GM19328 (cell line): ENCODE measurements around the gene EDA.
"Not testable (repeated sequence)": the region's sequence is repeated elsewhere in the genome, so short reads cannot be mapped to it uniquely, and the experiment has no call there.

ENCODE experiments used
- ATAC-seq: cut with Tn5 transposase; IDR thresholded peaks from one replicate; pipeline ENCODE4 v1.9.1; 2021; ENCODE audit warnings: mild to moderate bottlenecking, moderate library complexity; ENCODE audit not compliant: unreplicated experiment

Gene EDA

DNA sequence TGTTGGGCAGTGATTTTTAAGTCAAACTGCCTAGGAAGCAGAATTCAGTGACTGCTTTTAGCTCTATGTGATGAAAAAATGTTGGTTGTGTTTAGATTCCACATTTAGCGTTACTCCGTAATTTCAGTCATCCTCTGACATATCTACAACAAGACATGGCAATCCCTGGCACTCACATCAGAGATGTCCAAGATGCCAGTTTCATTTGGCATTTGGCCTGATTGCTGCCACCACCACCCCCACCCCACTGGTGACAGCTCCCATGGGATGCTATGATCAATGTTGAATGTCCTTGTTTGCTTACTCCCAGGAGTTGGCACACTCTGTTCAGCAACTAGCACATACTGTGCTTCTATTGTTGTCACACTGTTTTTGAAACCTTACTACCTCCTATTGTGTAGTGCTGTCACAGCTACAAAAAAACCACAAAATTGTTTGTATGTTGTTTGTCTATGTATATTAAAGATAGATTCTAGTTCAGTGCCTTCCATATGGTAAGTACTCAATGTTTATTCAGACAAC lies 332.4 kb downstream of the EDA start:
- ATAC-seq: no peak

DNA sequence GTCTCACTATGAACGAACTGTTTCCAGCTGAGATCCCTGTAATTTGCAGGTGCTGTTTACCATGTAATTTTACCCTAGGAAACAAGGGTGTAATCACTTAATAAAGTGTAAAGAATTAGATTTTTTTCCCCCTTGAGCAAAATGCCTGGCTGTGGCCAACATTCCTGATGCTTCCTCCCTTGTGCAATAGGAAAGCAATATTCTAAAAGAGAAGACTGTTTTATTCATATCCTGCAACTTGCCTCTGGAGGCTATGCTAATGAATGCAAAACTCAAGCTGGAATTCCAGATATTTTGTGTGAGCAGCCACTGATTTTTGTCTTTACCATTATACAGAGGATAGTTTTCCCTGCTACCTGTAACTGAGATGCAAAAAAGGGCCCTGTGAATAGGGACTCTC lies 335.8 kb downstream of the EDA start:
- ATAC-seq: no peak

DNA sequence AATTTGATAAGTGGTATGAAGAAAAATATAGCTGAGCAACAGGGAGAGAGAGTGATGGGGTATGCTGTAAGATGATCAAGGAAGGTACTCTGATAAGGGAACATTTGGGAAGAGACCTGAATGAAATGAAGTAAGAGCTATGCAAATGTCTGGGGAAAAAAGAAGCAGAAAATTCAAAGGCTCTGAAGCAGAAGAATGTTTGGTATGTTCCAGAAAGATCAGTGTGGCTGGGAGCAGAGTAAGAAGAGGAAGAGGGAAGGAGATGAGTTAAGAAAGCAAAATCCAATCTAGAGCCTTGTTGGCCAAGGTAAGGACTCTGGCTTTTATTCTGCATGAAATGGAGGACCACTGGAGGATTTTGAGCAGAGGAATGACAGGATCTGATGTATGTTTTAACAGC lies 343.8 kb downstream of the EDA start:
- no peak for ATAC-seq

DNA sequence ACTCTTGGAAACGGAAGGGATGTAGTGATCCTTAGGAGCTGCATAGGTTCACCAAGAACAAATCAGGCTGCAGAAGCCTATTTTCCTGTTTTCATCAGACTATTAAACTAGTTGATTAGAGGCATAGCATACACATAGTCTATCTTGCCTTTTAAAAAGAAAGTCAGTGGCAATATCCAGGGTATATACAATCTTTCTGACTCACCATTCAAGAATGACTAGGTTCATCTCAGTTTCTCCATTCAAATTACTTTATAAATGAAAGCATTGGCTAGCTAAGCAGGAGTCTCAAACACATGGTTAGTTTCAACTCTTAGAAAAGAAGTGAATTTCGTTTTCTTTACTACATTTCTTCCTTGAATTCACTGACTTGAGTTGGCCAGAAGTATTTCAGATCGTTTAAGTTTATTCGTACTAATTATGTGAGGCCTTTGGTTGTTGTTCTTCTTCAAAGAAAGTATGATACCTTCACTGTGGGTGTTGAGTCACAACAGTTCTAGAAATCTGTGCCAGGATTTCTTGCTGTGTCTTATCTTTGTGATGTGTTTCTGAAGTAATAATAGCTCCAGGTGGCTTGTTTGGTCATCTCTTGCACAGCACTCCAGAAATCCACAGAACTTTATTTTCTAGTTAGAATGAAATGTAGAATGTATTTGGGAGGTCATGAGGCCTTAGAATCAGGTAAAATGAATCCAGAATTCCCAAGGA lies 345.6 kb downstream of the EDA start:
- no peak for ATAC-seq

DNA sequence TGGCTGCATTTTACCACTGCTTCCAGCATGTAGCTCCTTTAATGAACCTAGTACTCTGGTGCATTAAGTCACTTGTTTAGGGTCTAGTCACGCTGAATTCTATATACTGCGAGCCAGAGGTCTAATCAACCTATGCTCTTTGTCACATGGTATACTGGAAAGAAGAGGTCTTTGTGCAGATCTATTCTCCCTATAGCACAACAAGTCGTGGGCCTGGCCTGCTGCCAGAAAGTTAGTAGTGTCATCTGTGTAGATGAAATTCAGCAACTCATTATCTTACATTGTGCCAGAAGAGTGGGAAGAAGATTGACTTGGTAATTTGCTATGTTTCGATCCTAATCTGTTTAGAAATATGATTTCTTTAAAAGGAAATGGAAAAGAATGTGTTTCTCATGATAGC lies 353.0 kb downstream of the EDA start:
- no peak for ATAC-seq

DNA sequence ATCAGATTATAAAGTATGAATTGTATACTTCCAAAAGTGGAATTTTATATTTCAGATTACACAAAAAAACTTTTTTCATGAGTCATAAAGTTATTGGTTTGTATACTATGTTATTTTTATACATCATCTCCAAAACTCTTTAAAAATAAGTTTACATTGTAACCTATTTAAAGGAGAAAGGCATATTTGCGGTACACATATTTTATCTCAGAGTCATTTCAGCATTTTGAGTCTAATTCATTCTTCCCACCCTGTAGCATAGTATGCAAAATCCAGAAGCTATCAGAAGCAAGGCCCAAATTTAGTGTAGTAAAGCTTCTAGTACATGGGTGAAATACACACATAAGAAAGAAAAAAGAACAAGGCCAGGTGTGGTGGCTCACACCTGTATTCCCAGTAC lies 353.5 kb downstream of the EDA start:
- ATAC-seq: no peak

DNA sequence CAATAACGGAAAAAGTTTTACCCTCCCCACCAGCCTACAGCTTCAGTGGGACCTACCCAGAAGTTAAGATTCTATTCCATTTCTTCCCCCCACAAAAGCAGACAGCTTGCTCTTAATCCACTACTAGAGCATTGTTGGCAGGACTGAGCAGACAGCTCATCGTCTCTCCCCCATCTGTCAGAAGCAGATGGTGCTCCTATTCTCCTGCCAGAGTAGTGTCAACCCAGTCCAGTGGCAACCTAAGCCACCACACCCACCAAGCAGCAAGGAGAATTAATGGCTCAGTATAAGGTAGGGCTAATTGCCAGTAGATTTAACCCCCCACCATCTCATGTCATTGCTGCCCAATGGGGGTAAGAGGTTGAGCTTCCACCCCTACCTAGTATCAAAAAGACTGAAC lies 371.8 kb downstream of the EDA start:
- no peak for ATAC-seq

DNA sequence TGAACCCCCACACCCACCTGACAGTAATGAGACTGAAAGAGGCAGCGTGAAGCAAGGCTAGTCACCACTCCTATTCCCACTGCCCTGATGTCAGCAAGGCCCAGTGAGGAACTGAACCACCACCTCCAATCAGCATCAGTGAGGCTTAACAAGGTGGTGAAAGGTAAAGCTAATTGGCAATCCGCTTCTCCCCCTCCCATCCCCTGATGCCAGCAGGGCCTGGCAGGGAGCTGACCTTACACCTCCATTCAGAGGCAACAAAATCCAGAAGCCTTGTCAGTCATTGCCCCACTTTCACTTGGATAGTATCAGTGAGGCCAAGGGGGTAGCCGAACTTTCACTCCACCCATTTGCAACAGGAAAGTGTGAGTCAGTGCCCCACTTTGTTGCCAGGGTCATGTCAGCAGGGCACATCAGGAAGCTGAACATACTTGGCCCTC lies 373.1 kb downstream of the EDA start:
- ATAC-seq: no peak

DNA sequence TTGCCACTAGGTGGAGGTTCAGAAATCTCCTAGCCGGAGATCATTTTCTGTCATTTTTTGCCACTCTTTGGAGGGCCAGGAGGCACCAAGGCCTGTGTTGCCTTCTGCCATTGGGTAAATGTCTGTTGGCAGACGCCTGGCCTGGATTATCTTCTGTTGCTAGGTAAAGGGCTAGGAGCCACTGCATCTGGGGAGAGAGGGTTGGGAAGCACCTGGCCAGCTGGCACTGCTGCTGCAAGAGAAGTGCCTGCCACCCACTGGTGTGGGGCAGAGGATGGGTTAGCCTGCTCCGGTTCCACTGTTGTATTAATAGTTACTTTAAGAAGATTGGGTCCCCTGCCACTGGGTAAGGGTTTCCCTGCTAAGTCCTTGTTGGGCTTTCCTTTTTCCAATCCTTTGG lies 375.8 kb downstream of the EDA start:
- no peak for ATAC-seq

DNA sequence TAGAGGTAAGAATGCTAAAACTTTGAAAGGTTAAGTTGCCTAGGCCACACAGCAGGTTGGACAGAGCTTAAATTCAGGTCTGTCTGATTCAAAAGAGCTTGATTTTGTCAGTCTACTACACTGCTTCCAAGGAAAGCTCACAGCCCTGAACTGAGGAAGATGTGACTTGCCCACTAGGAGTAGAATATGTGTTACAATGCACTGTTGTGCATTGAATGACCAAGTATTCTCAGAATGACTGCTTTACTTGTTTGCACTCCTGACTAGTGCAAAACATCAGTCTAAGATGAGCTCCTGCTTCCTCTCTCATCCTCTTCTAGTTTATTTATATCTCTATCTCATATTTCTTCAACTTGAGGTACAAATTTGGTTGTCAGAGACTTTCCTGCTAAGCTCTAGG lies 377.6 kb downstream of the EDA start:
- ATAC-seq: no peak

DNA sequence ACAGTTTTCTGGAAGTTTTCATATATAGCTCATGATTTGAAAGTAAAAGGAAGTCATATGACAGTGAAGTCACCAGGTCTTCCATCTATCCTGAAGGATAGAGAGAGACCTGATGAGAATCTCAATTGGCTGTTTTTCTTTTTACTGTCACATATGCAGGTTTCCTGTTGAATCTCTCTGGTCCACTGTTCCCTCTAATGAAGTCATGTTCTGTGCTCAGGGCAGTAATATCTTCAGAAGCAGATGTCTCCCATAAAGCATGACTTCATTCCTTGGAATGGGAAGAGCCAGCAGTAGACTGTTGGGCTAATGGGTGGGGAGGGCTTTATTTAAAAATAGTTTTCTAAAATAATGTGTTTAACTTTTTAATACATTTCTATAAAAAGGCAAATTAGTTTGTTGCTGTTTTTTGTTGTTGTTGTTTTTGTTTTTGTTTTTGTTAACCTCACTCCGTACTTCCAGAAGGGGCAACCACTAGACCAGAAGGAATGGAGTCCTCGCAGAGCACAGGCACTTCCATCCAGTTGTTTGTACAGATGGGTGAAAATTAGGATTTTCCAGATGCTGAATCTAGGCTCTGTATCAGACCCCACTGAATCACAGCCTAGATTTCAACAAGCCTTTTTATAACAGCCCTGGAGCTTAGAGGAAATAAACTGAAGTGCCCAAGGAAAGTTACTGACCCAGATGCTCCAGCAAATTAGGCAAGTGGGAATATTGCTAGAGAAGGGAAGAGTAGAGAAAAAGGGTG lies 379.6 kb downstream of the EDA start:
- ATAC-seq: no peak

DNA sequence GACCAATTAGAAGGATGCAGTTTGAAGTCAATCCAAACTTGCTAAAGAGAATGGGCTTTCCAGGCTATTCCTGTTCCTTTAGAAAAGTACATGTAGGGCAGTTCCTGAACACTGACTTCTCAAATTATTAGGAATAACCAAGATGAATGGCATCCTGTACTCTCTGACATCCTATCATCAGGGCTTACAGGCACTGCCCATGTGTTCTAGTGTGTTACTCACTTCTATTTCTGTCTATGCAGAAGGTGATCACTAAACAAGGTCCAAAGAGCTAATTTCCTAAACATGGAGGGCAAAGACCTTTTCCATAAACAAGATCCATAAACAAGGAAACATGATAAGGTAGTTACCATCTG lies 380.2 kb downstream of the EDA start:
- no peak for ATAC-seq

DNA sequence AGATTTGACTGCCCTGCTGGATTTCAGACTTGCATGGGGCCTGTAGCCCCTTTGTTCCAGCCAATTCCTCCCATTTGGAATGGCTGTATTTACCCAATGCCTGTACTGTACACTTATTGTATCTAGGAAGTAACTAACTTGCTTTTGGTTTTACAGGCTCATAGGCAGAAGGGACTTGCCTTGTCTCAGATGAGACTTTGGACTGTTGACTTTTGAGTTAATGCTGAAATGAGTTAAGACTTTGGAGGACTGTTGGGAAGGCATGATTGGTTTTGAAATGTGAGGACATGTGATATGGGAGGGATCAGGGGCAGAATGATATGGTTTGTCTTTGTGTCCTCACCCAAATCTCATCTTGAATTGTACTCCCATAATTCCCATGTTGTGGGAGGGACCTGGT lies 382.4 kb downstream of the EDA start:
- ATAC-seq: not testable (repeated sequence)

DNA sequence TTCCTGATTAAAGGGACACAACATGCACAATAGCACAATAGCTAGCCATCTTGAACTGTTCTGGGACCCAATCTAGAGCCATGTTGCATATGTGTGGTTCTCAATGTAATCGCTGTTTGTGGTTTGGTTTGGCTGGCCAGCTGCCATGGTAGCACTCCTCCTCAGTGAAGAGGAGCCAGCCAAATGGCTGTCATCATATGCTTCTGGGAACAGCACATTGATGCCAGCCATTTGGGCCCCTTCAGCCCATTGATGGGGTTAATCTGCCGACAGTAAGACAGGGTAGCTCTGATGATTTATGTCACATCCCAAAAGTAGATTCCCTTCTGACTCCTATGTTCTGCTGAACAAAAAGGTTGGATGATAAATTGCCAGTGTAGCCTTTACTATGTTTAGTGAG lies 385.4 kb downstream of the EDA start:
- ATAC-seq: no peak

DNA sequence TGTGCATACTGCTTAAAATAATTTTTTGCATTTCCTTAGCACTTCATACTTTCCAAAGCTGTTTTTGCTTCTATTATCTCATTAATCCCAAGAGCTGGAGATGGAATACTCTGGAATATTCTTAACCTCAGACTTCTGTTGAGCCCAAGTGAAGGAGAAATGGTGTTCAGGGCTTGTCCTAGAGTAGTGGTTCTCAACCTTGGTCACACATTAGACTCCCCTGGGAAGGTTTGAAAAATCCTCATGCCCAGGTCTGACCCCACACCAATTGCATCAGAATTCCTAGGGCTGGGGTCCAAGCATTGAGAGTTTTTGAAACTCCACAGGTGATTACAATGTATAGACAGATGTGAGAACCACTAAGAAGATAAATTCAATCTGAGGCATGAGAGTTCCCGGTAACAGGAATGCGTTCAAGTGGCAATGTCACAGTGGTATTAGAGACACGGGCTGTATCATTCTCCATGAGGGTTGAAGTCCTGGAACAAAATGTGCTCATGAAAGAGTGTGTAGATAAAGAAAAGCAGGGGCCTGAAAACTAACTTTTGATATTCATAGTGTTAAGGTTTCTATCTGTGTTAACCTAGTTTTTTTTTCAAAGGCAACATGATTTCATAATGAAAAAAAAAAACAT lies 385.9 kb downstream of the EDA start:
- ATAC-seq: no peak

DNA sequence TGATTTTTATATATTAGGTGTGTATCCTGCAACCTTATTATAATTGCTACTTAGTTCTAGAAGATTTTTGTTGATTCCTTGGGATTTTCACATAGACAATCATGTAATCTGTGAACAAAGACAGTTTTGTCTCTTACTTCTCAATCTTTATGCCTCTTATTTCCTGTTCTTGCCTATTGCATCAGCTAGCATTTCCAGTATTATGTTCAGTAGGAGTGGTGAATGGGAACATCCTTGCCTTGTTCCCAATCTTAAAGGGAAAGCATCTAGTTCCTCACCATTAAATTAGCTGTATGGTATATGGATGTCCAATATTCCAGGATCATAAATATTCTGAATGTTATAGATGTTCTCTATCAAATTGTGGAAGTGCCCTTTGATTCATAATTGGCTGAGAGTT lies 392.0 kb downstream of the EDA start:
- ATAC-seq: no peak

DNA sequence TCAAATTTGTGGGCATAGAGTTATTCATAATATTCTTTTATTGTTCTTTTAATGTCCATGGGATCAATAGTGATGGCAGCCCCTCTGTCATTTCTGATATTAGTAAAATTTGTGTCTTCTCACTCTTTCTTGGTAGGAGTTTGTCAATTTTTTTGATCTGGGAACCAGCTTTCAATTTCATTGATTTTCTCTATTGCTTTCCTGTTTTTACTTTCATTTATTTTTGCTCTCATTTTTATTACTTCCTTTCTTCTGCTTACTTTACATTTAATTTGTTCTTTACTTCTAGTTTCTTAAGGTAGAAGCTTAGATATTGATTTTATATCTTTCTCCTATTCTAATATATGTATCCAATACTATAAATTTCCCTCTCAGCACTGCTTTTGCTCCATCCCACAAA lies 393.1 kb downstream of the EDA start:
- no peak for ATAC-seq

DNA sequence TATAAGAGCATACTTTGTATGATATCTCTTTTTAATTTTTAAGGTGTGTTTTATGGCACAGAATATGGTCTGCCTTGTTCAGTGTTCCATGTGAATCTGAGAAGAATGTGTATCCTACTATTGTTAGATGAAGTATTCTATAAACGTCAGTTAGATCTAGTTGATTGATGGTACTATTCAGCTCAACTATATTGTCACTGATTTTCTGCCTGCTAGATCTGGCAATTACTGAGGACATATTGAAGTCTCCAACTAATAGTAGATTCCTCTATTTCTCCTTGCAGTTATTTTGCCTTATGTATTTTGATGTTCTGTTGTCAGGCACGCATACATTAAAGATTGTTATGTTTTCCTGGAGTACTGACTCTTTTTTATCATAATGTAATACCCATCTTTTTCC lies 394.1 kb downstream of the EDA start:
- ATAC-seq: no peak

DNA sequence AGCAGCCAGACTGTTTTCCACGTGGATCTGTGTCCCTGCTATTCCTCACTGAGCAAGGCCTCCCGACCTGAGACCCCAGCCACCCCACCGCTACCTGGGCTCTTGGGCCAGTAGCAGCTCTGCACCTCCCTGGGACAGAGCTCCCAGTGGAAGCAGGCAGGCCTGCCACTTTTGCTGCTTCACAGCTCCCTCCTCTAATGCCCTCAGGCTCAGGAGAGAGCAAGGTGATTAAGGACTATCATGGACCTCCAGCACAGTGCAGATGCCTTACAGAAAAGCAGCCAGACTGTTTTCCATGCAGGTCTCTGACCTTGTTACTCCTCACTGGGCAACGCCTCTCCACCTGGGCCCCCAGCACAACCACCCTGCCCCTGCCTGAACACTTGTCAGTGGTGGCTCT lies 396.8 kb downstream of the EDA start:
- no peak for ATAC-seq

DNA sequence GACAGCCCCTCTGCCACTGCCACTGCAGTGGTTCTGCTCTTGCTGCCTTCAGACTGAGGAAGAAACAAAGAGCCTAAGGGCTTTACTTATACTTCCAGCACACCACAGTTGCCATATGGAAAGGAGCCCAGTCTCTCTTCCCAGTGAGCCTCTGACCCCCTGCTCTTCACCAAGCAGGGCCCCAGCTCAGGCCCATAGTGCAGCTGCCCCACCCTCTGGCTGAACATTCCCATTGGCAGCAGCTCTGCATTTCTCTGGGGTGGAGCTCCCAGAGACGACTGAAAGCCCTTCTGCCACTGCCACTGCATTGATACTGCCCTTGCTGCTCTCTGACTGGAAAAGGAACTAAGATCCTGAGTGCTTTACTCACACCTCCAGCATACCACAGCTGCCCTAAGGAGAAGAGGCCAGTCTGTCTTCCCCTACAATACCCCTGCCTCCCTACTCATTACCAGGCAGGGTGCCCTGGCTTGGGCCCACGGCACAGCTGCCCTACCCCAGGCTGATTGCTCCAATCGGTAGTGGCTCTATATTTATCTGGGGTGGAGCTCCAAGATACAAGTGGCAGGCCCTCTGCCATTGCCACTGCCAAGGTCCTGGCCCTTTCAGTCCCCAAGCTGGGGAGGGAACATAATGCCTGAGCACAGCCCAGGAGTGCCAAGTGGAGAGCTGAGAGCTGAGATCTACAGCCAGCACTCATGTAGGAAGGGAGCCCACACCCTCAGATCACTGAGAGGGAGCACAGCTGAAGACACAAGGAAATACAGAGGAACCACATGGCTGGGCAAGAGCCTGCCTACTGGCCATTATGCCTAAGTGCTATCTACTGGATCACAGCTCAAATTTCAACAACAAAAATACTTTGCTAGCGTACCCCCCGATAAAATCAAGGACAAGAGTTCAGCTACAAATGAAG lies 397.8 kb downstream of the EDA start:
- ATAC-seq: no peak

DNA sequence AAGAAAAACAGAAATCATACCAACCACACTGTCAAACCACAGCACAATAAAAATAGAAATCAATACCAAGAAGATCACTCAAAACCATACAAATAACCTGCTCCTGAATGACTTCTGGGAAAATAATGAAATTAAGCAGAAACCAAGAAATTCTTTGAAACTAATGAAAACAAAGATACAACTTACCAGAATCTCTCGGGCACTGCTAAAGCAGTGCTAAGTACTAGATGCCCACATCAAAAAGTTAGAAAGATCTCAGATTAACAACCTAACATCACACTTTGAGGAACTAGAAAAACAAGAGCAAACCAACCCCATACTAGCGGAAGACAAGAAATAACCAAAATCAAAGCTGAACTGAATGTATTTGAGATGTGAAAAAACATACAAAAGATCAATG lies 400.6 kb downstream of the EDA start:
- no peak for ATAC-seq
